Breast epithelium (tissue), 3 donors: ENCODE data around the gene RLBP1.

Experiments used
- CTCF ChIP-seq, 3 donors: fragments of 450-650 bp; IDR thresholded peaks; one replicate each; pipeline ENCODE4 v1.5.1; 2016 to 2017; ENCODE audit warnings: antibody characterized with exemption in 3 of 3, mild to moderate bottlenecking in 3 of 3, moderate library complexity in 3 of 3
- POLR2A ChIP-seq: fragments of 450-650 bp; IDR thresholded peaks from one replicate; pipeline ENCODE4 v1.6.1; 2016; ENCODE audit warnings: antibody characterized with exemption, mild to moderate bottlenecking, moderate library complexity
- POLR2AphosphoS5 ChIP-seq, 3 donors: sonication (generic); formaldehyde crosslinking; IDR thresholded peaks; one replicate each; pipeline ENCODE4 v1.6.1; 2017; ENCODE audit warnings: antibody characterized with exemption in 3 of 3

DNA sequence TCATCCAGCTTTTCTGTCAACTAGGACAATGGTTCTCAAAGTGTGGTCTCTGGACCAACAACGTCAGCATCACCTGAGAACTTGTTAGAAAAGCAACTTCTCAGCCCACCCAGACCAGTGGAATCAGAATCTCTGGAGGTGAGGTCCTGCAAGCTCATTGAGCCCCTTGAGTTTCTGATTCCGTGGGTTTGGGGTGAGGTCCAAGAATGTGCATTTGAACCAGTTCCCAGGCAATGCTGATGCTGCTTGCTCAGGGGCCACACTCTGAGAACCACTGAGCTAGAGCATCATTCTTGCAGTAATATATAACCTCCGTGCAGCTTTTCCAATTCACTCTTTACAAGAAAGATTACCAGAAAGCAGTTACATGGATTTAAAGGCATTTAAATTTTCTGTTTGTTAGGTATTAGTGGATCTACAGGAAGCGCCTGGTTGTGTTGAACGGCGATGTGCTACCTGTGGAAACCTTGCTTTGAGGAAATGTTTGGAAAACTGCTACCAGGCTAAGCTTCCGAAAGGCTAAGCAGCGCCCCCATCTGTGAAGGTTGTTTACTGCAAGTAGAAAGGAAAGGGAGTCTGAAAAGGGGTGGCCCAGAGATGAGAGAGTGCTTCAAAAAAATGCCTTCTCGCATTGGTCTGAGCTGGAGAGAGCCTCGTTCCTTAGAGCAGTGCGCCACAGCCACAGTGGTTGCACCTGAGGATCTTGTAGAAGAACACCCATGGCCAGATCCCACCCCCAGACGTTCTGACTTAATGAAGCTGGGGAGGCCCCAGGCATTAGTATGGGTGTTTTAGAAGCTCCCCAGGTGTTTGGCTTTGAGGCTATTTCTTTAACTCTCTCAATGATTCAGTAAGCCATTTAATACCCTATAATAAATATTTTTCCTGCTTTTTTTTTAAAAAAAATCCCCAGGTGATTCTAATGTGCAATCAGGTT is 50.0 kb downstream of the RLBP1 start:
- TF ChIP-seq CTCF (IDR thresholded peaks at IDR 0.05) (peak; percentile 19 to 61 (median 46)), POLR2A (no peak), POLR2AphosphoS5 (IDR thresholded peaks at IDR 0.05) (no peak)
